ENCODE results near the gene LAMC1.

GRCh38 chr1:183168308-183168707 is 145.1 kb downstream of the LAMC1 start:
- TF ChIP-seq TAF1 (IDR thresholded peaks at IDR 0.05; ENCODE audit: low read depth) (no peak), CTCF (IDR thresholded peaks at IDR 0.05; ENCODE audit: poor library complexity, severe bottlenecking) (no peak), EZH2 (IDR thresholded peaks at IDR 0.05; ENCODE audit: borderline replicate concordance, insufficient read depth, low read length, poor library complexity, severe bottlenecking) (no peak)

All from neural cell (in vitro differentiated cells).